Measurements from ENCODE around the gene DISC1.

The DISC1 gene

GRCh38 chr1:231735941-231736340, 109.4 kb downstream of the DISC1 start:
- Mint-ChIP-seq H3K27ac (no peak overlapping the region), H3K27me3 (ENCODE audit: low read depth) (no peaks in the 10 kb centered on the region), H3K4me1 (no peaks in the 10 kb centered on the region), H3K4me3 (no peak overlapping the region), H3K9me3 (peaks cover 2% of the 10 kb centered on the region), H3K36me3 (ENCODE audit: low read depth) (peaks cover 16% of the 10 kb centered on the region)
- TF ChIP-seq CTCF (IDR thresholded peaks at IDR 0.05; ENCODE audit: unreplicated experiment in 3 of 3): no peak

- H3K4me3 Mint-ChIP-seq: no peak overlapping the region
- peaks cover 16% of the 10 kb centered on the region for H3K36me3 Mint-ChIP-seq (ENCODE audit: low read depth)
- TF ChIP-seq CTCF (IDR thresholded peaks at IDR 0.05; ENCODE audit: unreplicated experiment in 3 of 3): no peak
Observed at GRCh38 chr1:231736464-231736863, 109.9 kb downstream of the DISC1 start.

GRCh38 chr1:231738554-231738953, 112.0 kb downstream of the DISC1 start:
- no peak overlapping the region for H3K4me3 Mint-ChIP-seq
- peaks cover 16% of the 10 kb centered on the region for H3K36me3 Mint-ChIP-seq (ENCODE audit: low read depth)
- no peak overlapping the region for H3K27ac Mint-ChIP-seq
- peaks cover 2% of the 10 kb centered on the region for H3K9me3 Mint-ChIP-seq
- no peaks in the 10 kb centered on the region for H3K27me3 Mint-ChIP-seq (ENCODE audit: low read depth)
- TF ChIP-seq CTCF (IDR thresholded peaks at IDR 0.05; ENCODE audit: unreplicated experiment in 3 of 3): no peak
- H3K4me1 Mint-ChIP-seq: no peaks in the 10 kb centered on the region

More at GRCh38 chr1:231736464-231736863, 109.9 kb downstream of the DISC1 start:
- Mint-ChIP-seq H3K27me3 (ENCODE audit: low read depth) (no peaks in the 10 kb centered on the region), H3K27ac (no peak overlapping the region), H3K4me1 (no peaks in the 10 kb centered on the region), H3K9me3 (peaks cover 2% of the 10 kb centered on the region)

- Mint-ChIP-seq H3K36me3 (ENCODE audit: low read depth) (peaks cover 17% of the 10 kb centered on the region), H3K4me3 (no peak overlapping the region), H3K4me1 (peaks cover 6% of the 10 kb centered on the region), H3K27me3 (ENCODE audit: low read depth) (no peaks in the 10 kb centered on the region), H3K9me3 (peaks cover 24% of the 10 kb centered on the region), H3K27ac (no peak overlapping the region)
- TF ChIP-seq CTCF (IDR thresholded peaks at IDR 0.05; ENCODE audit: unreplicated experiment in 3 of 3): no peak
Observed at GRCh38 chr1:231743966-231744365, 117.4 kb downstream of the DISC1 start.

- Mint-ChIP-seq H3K9me3 (peaks cover 32% of the 10 kb centered on the region), H3K27me3 (ENCODE audit: low read depth) (peaks cover 1% of the 10 kb centered on the region), H3K27ac (no peak overlapping the region), H3K4me3 (no peak overlapping the region), H3K36me3 (ENCODE audit: low read depth) (peaks cover 28% of the 10 kb centered on the region), H3K4me1 (peaks cover 15% of the 10 kb centered on the region)
- TF ChIP-seq CTCF (IDR thresholded peaks at IDR 0.05; ENCODE audit: unreplicated experiment in 3 of 3): no peak
Observed at GRCh38 chr1:231748760-231749415, 122.3 kb downstream of the DISC1 start.

- peaks cover 42% of the 10 kb centered on the region for H3K36me3 Mint-ChIP-seq (ENCODE audit: low read depth)
- peaks cover 15% of the 10 kb centered on the region for H3K4me1 Mint-ChIP-seq
- peaks cover 5% of the 10 kb centered on the region for H3K27me3 Mint-ChIP-seq (ENCODE audit: low read depth)
- H3K9me3 Mint-ChIP-seq: peaks cover 42% of the 10 kb centered on the region
- H3K4me3 Mint-ChIP-seq: no peak overlapping the region
- no peak overlapping the region for H3K27ac Mint-ChIP-seq
- no peak for TF ChIP-seq CTCF (IDR thresholded peaks at IDR 0.05; ENCODE audit: unreplicated experiment in 3 of 3)
Observed at GRCh38 chr1:231750296-231750695, 123.7 kb downstream of the DISC1 start.

Data from nephron (organoid).